T-cell (primary cell): ENCODE measurements around the gene IL15RA. TPM values are rescaled to one million over a fixed set of nuclear protein-coding genes. Genes with fewer than 3 reads are reported as not detected.

Source experiments
- total RNA-seq, 35 experiments: library from RNA in 6 of 35; stranded (reverse) in 6 of 35; fragments of 120-200 nt in 1 of 35; gene quantifications; one replicate each; pipeline versions ENCODE4 v1.2.1 to v1.2.4 and lab custom pipeline; 2013 to 2026

The IL15RA gene
- total RNA-seq, 5 donors from 2014 or later (not counting 1 experiment from before 2014, with no cell fraction given), result 10.1 to 18.2 (median 10.8) TPM

Other genes starting within 250 kb of the IL15RA start
- 100 to 1,000 TPM in 4 of 5 donors, 10 to 100 TPM in 1; 96.2 to 130 (median 118) TPM for gene GDI2, start 164.1 kb downstream of the IL15RA start, total RNA-seq
- gene ANKRD16, start 87.7 kb downstream of the IL15RA start, total RNA-seq, result 10 to 100 TPM in 1 of 5 donors, 1 to 10 TPM in 4; 4.7 to 11.5 (median 9.1) TPM
- 10 to 100 TPM; 72.8 to 95.5 (median 86.2) TPM for gene FBH1, start 87.3 kb downstream of the IL15RA start, total RNA-seq
- gene IL2RA, start 84.8 kb upstream of the IL15RA start, total RNA-seq, result 10 to 100 TPM; 19.9 to 40.4 (median 28.1) TPM
- 100 to 1,000 TPM; 119 to 148 (median 127) TPM for gene RBM17, start 111.5 kb upstream of the IL15RA start, total RNA-seq
- 10 to 100 TPM; 48.7 to 99.2 (median 93.9) TPM for gene PFKFB3, start 225.4 kb upstream of the IL15RA start, total RNA-seq